Fibroblast of peridontal ligament (primary cell): ENCODE data around the gene SMIM9.

Source experiments
- DNase-seq: peaks from one replicate; pipeline ENCODE4 v3.0.0-alpha.2; 2010; ENCODE audit errors: extremely low read depth

Gene SMIM9

GRCh38 chrX:154815274-154815818 lies 19.1 kb downstream of the SMIM9 start:
- no peak for DNase-seq

GRCh38 chrX:154813801-154814200 lies 20.7 kb downstream of the SMIM9 start:
- no peak for DNase-seq

DNA sequence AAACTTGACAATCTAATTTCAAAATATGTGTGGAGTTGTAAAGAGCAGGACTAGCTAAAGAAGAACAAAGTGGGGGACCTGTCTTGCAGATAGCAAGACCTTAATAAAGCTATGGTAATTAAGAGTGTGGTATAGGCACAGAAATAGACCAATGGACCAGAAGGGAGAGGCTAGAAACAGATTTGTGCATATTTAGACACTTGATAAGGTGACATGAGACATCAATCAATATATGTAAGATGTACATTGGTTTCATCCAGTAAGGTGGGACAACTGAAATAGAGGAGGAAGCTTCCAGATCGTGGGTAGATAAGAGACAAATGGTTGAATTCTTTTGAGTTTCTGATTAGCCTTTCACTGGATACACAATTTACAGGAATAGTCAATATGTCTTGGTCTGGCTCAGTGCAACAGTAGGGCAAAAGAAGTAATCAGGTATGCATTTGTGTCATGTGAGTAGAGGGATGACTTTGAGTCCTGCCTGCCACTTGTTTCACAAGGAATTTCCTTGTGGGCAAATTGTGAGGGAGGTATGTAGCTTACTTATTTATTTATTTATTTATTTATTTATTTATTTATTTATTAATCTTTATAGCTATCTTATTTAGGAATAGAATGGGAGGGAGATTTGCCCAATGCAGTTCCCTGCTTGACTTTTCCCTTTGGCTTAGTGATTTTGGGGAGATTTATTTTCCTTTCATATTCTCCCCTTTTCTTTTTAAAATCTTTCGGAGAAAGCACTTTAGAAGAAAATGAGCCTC lies 21.9 kb downstream of the SMIM9 start:
- DNase-seq = no peak

GRCh38 chrX:154809939-154810665 lies 24.4 kb downstream of the SMIM9 start:
- DNase-seq = no peak

GRCh38 chrX:154806837-154807501 lies 27.5 kb downstream of the SMIM9 start:
- DNase-seq = no peak

DNA sequence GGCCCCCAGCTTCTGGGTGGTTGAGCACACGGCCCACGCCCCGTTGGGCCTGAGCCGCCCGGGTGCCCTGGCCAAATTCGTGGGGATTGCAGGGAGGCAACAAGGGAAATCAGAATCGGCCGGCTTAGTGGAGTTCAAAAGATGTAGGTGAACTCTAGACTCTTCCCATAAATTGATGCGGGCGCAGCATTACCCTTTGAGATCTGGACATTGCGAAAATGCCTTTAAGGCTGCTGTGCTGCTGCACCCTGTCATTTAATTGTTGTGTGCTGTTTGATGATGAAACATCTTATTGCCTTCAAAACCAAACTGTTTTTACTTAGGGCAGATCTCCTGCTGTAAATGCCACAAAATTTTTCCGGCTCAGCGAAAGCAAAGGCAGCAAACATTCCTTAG lies 28.8 kb downstream of the SMIM9 start:
- peak; percentile 50 for DNase-seq

DNA sequence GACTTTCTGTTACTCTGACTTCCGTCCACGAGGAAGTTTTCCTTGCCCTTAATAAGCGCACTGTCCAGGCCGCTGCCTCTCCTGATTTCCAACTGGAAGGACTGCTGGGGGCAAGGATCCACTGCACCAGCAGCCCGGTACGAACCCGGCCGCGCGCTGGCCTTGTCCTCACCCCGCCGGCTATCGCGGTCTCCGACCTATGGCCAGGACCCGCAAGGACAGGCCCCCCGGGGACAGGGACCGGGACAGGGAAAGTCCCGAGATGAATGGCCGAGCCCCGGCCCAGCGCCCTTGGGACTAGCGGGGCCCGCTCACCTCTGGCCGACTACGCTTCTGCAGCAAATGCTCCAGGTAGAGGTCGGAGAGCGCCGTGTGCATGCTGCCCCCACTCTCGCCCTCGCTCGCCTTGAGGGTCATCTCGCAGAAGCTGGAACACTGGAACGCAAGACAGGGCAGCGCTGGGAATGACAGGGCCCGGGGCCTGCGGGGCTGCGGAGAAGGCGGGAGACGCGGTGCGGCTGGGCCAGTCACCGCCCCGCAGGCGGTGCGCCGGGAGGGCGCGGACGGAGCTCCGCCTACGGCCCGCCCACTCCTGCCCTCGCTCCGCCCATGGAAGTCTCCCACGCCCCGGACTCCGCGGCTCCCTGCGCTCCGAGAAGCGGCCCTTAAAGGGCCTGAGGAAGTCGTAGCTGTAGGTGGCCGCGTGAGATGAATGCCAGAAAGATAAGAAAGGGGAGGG lies 29.3 kb downstream of the SMIM9 start, which contains the start of gene MPP1:
Gene MPP1 (minus strand): TSS at position 529 of the 739 bp plus-strand sequence. CDS start 112 bp downstream, at position 417.
- peak; percentile 56 for DNase-seq

GRCh38 chrX:154804261-154804956 lies 30.1 kb downstream of the SMIM9 start:
- DNase-seq = no peak

- no peak for DNase-seq
Observed at GRCh38 chrX:154802947-154803346, 31.5 kb downstream of the SMIM9 start.

DNA sequence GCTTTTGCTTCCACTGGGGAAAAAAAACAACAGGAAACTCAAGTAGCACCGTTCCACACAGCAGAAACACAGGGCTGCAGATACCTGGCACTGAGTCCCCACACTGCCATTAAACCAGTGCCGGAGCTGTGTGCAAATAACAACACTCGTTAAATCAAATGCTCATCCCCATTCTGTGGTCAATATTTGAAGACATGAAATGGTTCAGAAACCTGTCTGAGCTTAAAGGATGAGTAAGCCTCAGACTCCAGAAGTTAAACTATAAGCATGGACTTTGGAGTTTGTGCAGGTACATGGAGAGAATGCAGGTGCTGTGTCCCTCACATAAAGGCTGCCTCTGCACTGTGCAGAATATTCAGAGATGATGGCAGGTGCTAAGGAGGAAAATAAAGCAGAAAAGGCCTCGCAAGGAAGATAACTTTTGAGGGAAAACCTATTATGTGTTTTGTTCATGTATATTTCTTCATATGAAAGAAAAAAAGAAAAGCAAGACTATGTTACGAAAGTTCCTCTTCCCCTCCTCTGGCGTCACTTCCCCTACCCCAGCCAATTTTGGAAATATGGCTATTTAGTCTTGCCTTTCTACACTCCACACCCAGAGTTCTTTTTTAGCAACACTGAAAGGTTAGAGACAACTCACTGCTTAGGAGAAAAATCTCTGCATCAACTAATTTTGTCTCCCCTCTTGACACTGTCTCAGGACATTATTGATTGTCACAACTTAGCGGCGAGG lies 33.8 kb downstream of the SMIM9 start:
- no peak for DNase-seq

GRCh38 chrX:154799556-154800348 lies 34.7 kb downstream of the SMIM9 start:
- no peak for DNase-seq

- DNase-seq = no peak
Observed at GRCh38 chrX:154797006-154797405, 37.5 kb downstream of the SMIM9 start.

GRCh38 chrX:154795016-154795415 lies 39.4 kb downstream of the SMIM9 start:
- DNase-seq = no peak

GRCh38 chrX:154793084-154793795 lies 41.2 kb downstream of the SMIM9 start:
- no peak for DNase-seq

- DNase-seq = no peak
Observed at GRCh38 chrX:154791939-154792338, 42.5 kb downstream of the SMIM9 start.

DNA sequence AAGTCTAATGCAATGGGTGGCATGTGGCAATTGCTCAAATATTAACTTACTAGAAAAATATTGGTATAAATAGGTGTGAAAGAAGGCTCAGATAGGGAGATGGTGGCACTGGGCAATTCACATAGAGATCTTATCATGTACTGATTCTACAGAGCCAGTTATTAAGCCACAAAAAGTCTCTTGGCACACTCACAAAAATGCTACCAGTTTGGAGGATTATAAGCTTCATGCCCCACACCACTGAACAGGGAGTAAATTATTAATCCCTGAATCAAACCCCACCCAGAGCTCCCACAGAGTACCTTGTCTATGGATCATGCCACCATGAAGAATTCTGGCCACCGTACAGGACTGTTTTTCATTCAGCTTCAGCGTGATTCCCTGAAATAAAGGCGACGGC lies 43.0 kb downstream of the SMIM9 start:
- DNase-seq = no peak

- no peak for DNase-seq
Observed at GRCh38 chrX:154785716-154786115, 48.7 kb downstream of the SMIM9 start.

GRCh38 chrX:154784149-154784995 lies 50.1 kb downstream of the SMIM9 start:
- DNase-seq = no peak
